ACC112 (cell line): ENCODE data around the gene TOMM20.

Experiments
- H2AFZ ChIP-seq: fragments of 200-600 bp; sonication (generic); one replicate; pipeline ENCODE4 v1.6.0; 2017; ENCODE audit warnings: antibody characterized with exemption, low read length; ENCODE audit not compliant: unreplicated experiment
- H3K27ac ChIP-seq: fragments of 200-600 bp; sonication (generic); 2 replicates; pipeline ENCODE4 v1.5.1; 2014; ENCODE audit warnings: low read depth, mild to moderate bottlenecking, antibody characterized with exemption, low read length, moderate library complexity
- H3K27me3 ChIP-seq: fragments of 200-600 bp; sonication (generic); 2 replicates; pipeline ENCODE4 v1.6.1; 2014; ENCODE audit warnings: mild to moderate bottlenecking, antibody characterized with exemption, low read length, moderate library complexity, mixed read lengths; ENCODE audit not compliant: insufficient read depth
- H3K36me3 ChIP-seq: fragments of 200-600 bp; sonication (generic); 2 replicates; pipeline ENCODE4 v1.6.1; 2016; ENCODE audit warnings: mild to moderate bottlenecking, antibody characterized with exemption, low read length, moderate library complexity, mixed read lengths; ENCODE audit not compliant: insufficient read depth
- H3K4me1 ChIP-seq: fragments of 200-600 bp; sonication (generic); one replicate; pipeline ENCODE4 v1.6.1; 2016; ENCODE audit warnings: low read length, mixed read lengths; ENCODE audit not compliant: insufficient read depth, unreplicated experiment, control insufficient read depth
- H3K4me3 ChIP-seq: fragments of 200-600 bp; sonication (generic); 2 replicates; pipeline ENCODE4 v1.5.1; 2014; ENCODE audit warnings: mild to moderate bottlenecking, low read depth, low read length
- H3K79me2 ChIP-seq: fragments of 200-600 bp; sonication (generic); one replicate; pipeline ENCODE4 v1.6.0; 2016; ENCODE audit warnings: low read length; ENCODE audit not compliant: control insufficient read depth, unreplicated experiment, insufficient read depth

The TOMM20 gene

GRCh38 chr1:235113183-235113917, 15.3 kb downstream of the TOMM20 start:
- Histone ChIP-seq H3K4me3 (no peak overlapping the region), H3K27me3 (no peaks in the 10 kb centered on the region), H3K79me2 (peaks cover 24% of the 10 kb centered on the region), H3K4me1 (no peaks in the 10 kb centered on the region), H3K27ac (no peak overlapping the region), H3K36me3 (peaks cover 47% of the 10 kb centered on the region), H2AFZ (no peak overlapping the region)

GRCh38 chr1:235112297-235113182, 16.1 kb downstream of the TOMM20 start:
- Histone ChIP-seq H2AFZ (no peak overlapping the region), H3K4me1 (no peaks in the 10 kb centered on the region), H3K36me3 (peaks cover 39% of the 10 kb centered on the region), H3K27me3 (no peaks in the 10 kb centered on the region), H3K27ac (no peak overlapping the region), H3K4me3 (no peak overlapping the region), H3K79me2 (peaks cover 21% of the 10 kb centered on the region)

GRCh38 chr1:235111107-235111506, 17.5 kb downstream of the TOMM20 start:
- H2AFZ ChIP-seq: no peak overlapping the region
- H3K27ac ChIP-seq: no peak overlapping the region
- H3K27me3 ChIP-seq: no peaks in the 10 kb centered on the region
- H3K4me1 ChIP-seq: no peaks in the 10 kb centered on the region
- peaks cover 38% of the 10 kb centered on the region for H3K36me3 ChIP-seq
- no peak overlapping the region for H3K4me3 ChIP-seq
- peaks cover 21% of the 10 kb centered on the region for H3K79me2 ChIP-seq

- peaks cover 28% of the 10 kb centered on the region for H3K36me3 ChIP-seq
- H3K27ac ChIP-seq: no peak overlapping the region
- H3K4me3 ChIP-seq: no peak overlapping the region
- no peaks in the 10 kb centered on the region for H3K27me3 ChIP-seq
- peaks cover 8% of the 10 kb centered on the region for H3K79me2 ChIP-seq
- H3K4me1 ChIP-seq: no peaks in the 10 kb centered on the region
- no peak overlapping the region for H2AFZ ChIP-seq
Observed at GRCh38 chr1:235108876-235109275, 19.8 kb downstream of the TOMM20 start.

- H3K4me1 ChIP-seq: no peaks in the 10 kb centered on the region
- no peaks in the 10 kb centered on the region for H3K27me3 ChIP-seq
- H2AFZ ChIP-seq: no peak overlapping the region
- H3K27ac ChIP-seq: no peak overlapping the region
- H3K4me3 ChIP-seq: no peak overlapping the region
- H3K79me2 ChIP-seq: peaks cover 7% of the 10 kb centered on the region
- peaks cover 22% of the 10 kb centered on the region for H3K36me3 ChIP-seq
Observed at GRCh38 chr1:235108185-235108593, 20.4 kb downstream of the TOMM20 start.

- Histone ChIP-seq H3K27ac (no peak overlapping the region), H2AFZ (no peak overlapping the region), H3K27me3 (no peaks in the 10 kb centered on the region), H3K36me3 (peaks cover 16% of the 10 kb centered on the region), H3K4me1 (no peaks in the 10 kb centered on the region), H3K4me3 (no peak overlapping the region), H3K79me2 (peaks cover under 1% of the 10 kb centered on the region)
Observed at GRCh38 chr1:235107368-235108184, 21.1 kb downstream of the TOMM20 start.

GRCh38 chr1:235106457-235106856, 22.2 kb downstream of the TOMM20 start:
- Histone ChIP-seq H3K4me3 (no peak overlapping the region), H3K27ac (no peak overlapping the region), H3K27me3 (no peaks in the 10 kb centered on the region), H2AFZ (no peak overlapping the region), H3K79me2 (no peaks in the 10 kb centered on the region), H3K4me1 (no peaks in the 10 kb centered on the region), H3K36me3 (peaks cover 14% of the 10 kb centered on the region; the same call in 1 of the 2 replicates)

- no peak overlapping the region for H2AFZ ChIP-seq
- no peaks in the 10 kb centered on the region for H3K27me3 ChIP-seq
- peak overlapping the region; percentile 73 for H3K4me3 ChIP-seq
- H3K4me1 ChIP-seq: no peaks in the 10 kb centered on the region
- no peaks in the 10 kb centered on the region for H3K79me2 ChIP-seq
- peaks cover 5% of the 10 kb centered on the region; the same call in 1 of the 2 replicates for H3K36me3 ChIP-seq
- peak overlapping the region; percentile 30 for H3K27ac ChIP-seq
Observed at GRCh38 chr1:235105051-235106043, 23.3 kb downstream of the TOMM20 start.

- Histone ChIP-seq H3K27ac (no peak overlapping the region), H3K4me1 (no peaks in the 10 kb centered on the region), H2AFZ (no peak overlapping the region), H3K36me3 (no peaks in the 10 kb centered on the region), H3K4me3 (no peak overlapping the region), H3K79me2 (no peaks in the 10 kb centered on the region), H3K27me3 (no peaks in the 10 kb centered on the region)
Observed at GRCh38 chr1:235102993-235103411, 25.6 kb downstream of the TOMM20 start.
